ENCODE data around the gene SMG7.
"Not testable (repeated sequence)": the region's sequence is repeated elsewhere in the genome, so short reads cannot be mapped to it uniquely, and the experiment has no call there.

Gene SMG7

GRCh38 chr1:183472488-183473216, at the start of gene SMG7:
Gene SMG7, plus strand, starts transcription at chr1:183472499. Its CDS starts 122 bp downstream, at chr1:183472621.
- no peak for DNase-seq

GRCh38 chr1:183423541-183423940, 48.8 kb upstream of the SMG7 start:
- no peak for DNase-seq

- DNase-seq: no peak
Observed at GRCh38 chr1:183424691-183425090, 47.6 kb upstream of the SMG7 start.

GRCh38 chr1:183427591-183427990, 44.7 kb upstream of the SMG7 start:
- not testable (repeated sequence) for DNase-seq

- no peak for DNase-seq
Observed at GRCh38 chr1:183431840-183432547, 40.3 kb upstream of the SMG7 start.

- no peak for DNase-seq
Observed at GRCh38 chr1:183432548-183432875, 39.8 kb upstream of the SMG7 start.

- DNase-seq: no peak
Observed at GRCh38 chr1:183433703-183434102, 38.6 kb upstream of the SMG7 start.

GRCh38 chr1:183435497-183435896, 36.8 kb upstream of the SMG7 start:
- no peak for DNase-seq

- DNase-seq: no peak
Observed at GRCh38 chr1:183438060-183438459, 34.2 kb upstream of the SMG7 start.

- DNase-seq: no peak
Observed at GRCh38 chr1:183443011-183443410, 29.3 kb upstream of the SMG7 start.

- DNase-seq: no peak
Observed at GRCh38 chr1:183443466-183443865, 28.8 kb upstream of the SMG7 start.

GRCh38 chr1:183444243-183444642, 28.1 kb upstream of the SMG7 start:
- no peak for DNase-seq

GRCh38 chr1:183449223-183449770, 23.0 kb upstream of the SMG7 start:
- DNase-seq: no peak

- DNase-seq: no peak
Observed at GRCh38 chr1:183450093-183450492, 22.2 kb upstream of the SMG7 start.

GRCh38 chr1:183454377-183454776, 17.9 kb upstream of the SMG7 start:
- DNase-seq: no peak

GRCh38 chr1:183456826-183457225, 15.5 kb upstream of the SMG7 start:
- DNase-seq: no peak

- DNase-seq: no peak
Observed at GRCh38 chr1:183457449-183457848, 14.8 kb upstream of the SMG7 start.

GRCh38 chr1:183460596-183460995, 11.7 kb upstream of the SMG7 start:
- no peak for DNase-seq

- no peak for DNase-seq
Observed at GRCh38 chr1:183461350-183461749, 10.9 kb upstream of the SMG7 start.

GRCh38 chr1:183463566-183463965, 8.7 kb upstream of the SMG7 start:
- no peak for DNase-seq

GRCh38 chr1:183466781-183467180, 5.5 kb upstream of the SMG7 start:
- DNase-seq: no peak

GRCh38 chr1:183467687-183468086, 4.6 kb upstream of the SMG7 start:
- no peak for DNase-seq

- DNase-seq: peak; percentile 82
Observed at GRCh38 chr1:183470147-183470960, 1.9 kb upstream of the SMG7 start.
